ENCODE results near the gene KLHL8.

DNA sequence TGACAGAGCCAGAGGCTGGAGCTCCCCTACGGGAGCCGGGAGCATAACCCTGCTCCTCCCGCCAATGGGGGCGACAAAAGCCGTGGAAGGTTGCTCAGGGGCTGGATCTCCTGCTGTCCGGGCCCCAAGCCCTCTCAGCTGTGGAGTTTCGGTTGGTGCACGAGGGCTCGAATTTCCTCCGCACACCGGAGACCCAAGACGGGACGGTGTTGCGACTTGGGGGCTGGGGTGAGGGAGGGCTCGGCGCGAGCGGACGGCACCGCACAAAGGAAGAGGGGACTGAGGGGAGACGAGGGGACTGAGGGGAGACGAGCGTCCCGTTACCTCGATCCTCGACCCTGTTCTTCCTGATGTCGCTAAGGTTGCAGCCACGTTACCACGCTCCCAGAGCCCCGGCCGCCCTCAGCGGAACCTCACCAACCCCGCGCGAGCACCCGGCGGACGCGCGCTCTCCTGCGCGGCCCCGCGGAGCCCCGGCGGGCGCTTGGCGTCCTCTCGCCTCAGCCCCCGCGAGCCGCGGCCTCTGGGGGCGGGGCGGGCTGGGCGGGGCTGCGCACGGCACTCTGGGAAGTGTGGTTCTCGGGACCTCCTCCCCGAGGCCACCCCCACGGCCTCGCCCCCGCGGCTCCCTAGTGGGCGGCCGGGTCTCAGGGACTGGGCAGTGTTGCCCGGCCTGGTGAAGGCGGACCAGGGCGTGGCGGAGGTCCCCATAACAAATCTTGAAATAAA is at the start of gene KLHL8:
- peak in 1 of 2 donors; percentile 83 for TF ChIP-seq POLR2A (IDR thresholded peaks at IDR 0.05)
- TF ChIP-seq, protein P1, sequence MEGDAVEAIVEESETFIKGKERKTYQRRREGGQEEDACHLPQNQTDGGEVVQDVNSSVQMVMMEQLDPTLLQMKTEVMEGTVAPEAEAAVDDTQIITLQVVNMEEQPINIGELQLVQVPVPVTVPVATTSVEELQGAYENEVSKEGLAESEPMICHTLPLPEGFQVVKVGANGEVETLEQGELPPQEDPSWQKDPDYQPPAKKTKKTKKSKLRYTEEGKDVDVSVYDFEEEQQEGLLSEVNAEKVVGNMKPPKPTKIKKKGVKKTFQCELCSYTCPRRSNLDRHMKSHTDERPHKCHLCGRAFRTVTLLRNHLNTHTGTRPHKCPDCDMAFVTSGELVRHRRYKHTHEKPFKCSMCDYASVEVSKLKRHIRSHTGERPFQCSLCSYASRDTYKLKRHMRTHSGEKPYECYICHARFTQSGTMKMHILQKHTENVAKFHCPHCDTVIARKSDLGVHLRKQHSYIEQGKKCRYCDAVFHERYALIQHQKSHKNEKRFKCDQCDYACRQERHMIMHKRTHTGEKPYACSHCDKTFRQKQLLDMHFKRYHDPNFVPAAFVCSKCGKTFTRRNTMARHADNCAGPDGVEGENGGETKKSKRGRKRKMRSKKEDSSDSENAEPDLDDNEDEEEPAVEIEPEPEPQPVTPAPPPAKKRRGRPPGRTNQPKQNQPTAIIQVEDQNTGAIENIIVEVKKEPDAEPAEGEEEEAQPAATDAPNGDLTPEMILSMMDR (IDR thresholded peaks at IDR 0.05) = peak in 1 of 6 experiments; percentile 6

Measured in adrenal gland (tissue), 5 donors.